ENCODE results near the gene COBL. TPM values are rescaled to one million over a fixed set of nuclear protein-coding genes. Genes with fewer than 3 reads are reported as not detected.

COBL gene
- total and polyA plus RNA-seq, 2 donors (not counting 3 experiments of a cell fraction or from before 2014, with no cell fraction given) = 0.11 TPM; not detected in 1

- DNase-seq (ENCODE audit: low read depth, low spot score) (no peak), FAIRE-seq (no peak)
- no peaks in the 10 kb centered on the region for H3K27me3 ChIP-seq (ENCODE audit: control insufficient read depth in 2 of 2, insufficient read depth in 2 of 2, low read length in 2 of 2)
- no peaks in the 10 kb centered on the region for H3K79me2 ChIP-seq (ENCODE audit: control insufficient read depth, insufficient read depth, low read length)
- no peak overlapping the region for H3K27ac ChIP-seq (ENCODE audit: insufficient read depth, low read depth, low read length)
- H3K4me1 ChIP-seq (ENCODE audit: control insufficient read depth, extremely low read depth, insufficient read depth, low read length) = no peaks in the 10 kb centered on the region
- no peaks in the 10 kb centered on the region for H3K36me3 ChIP-seq (ENCODE audit: control insufficient read depth in 2 of 2, extremely low read depth in 1 of 2, insufficient read depth in 2 of 2, low read length in 2 of 2)
- no peaks in the 10 kb centered on the region for H4K20me1 ChIP-seq (replicated peaks; ENCODE audit: control insufficient read depth, extremely low read depth, insufficient read depth, low read length)
- H3K4me3 ChIP-seq (replicated peaks in 1 of 3; ENCODE audit: insufficient read depth in 1 of 3, low read depth in 1 of 3, low read length in 3 of 3) = no peak overlapping the region
- no peak overlapping the region for H3K4me2 ChIP-seq (ENCODE audit: insufficient read depth, low read length)
- TF ChIP-seq POLR2AphosphoS5 (IDR thresholded peaks at IDR 0.05; ENCODE audit: insufficient read depth, low read depth, low read length) (no peak), FOS (IDR thresholded peaks at IDR 0.05; ENCODE audit: borderline replicate concordance, insufficient read depth, low read length) (no peak), MAX (IDR thresholded peaks at IDR 0.05; ENCODE audit: insufficient read depth, insufficient read length) (no peak), JUN (IDR thresholded peaks at IDR 0.05; ENCODE audit: borderline replicate concordance, insufficient read depth, insufficient read length, low read depth) (no peak), CTCF (IDR thresholded peaks at IDR 0.05; ENCODE audit: extremely low read depth in 1 of 2, insufficient read depth in 1 of 2, low read depth in 1 of 2, low read length in 2 of 2) (no peak), POLR2A (IDR thresholded peaks at IDR 0.05; ENCODE audit: low read depth, low read length) (no peak), GATA2 (IDR thresholded peaks at IDR 0.05; ENCODE audit: insufficient read depth, insufficient read length, low read depth, low read length) (no peak), EZH2 (IDR thresholded peaks at IDR 0.05; ENCODE audit: borderline replicate concordance, low read depth, low read length, severe bottlenecking) (no peak), MYC (IDR thresholded peaks at IDR 0.05; ENCODE audit: low read depth, low read length) (no peak)
- dilution Hi-C loops (cut with MboI; ENCODE audit: extremely low pct_ligation_motif_present, low sequenced_read_pairs) (no loop called here), intact Hi-C loops (cut with micrococcal nuclease) (no loop called here)
- no TSS peak for BruUV-seq (replicated peaks)
- CTCF ChIA-PET = no interaction called here
- H3K9me1 ChIP-seq (replicated peaks; ENCODE audit: control insufficient read depth, extremely low read depth, insufficient read depth, low read length) = no peaks in the 10 kb centered on the region
- H3K9ac ChIP-seq (replicated peaks; ENCODE audit: extremely low read depth, insufficient read depth, low read length) = no peak overlapping the region
- POLR2A ChIA-PET = no interaction called here
- no peaks in the 10 kb centered on the region for H3K9me3 ChIP-seq (replicated peaks; ENCODE audit: control insufficient read depth, insufficient read depth, low read length)
- no peak overlapping the region for H2AFZ ChIP-seq (ENCODE audit: low read depth, low read length)
Measured at GRCh38 chr7:51288896-51289622, 27.6 kb downstream of the COBL start.
